ENCODE results near the gene IFNL3.

Gene IFNL3

GRCh38 chr19:39254531-39255345, 9.9 kb upstream of the IFNL3 start:
- H3K9me3 Mint-ChIP-seq, result peaks cover 5% of the 10 kb centered on the region
- no peaks in the 10 kb centered on the region for H3K4me1 Mint-ChIP-seq
- H3K27ac Mint-ChIP-seq, result no peak overlapping the region
- H3K4me3 Mint-ChIP-seq, result no peak overlapping the region
- no peak for TF ChIP-seq CTCF (IDR thresholded peaks at IDR 0.05; ENCODE audit: unreplicated experiment in 3 of 3)
- H3K36me3 Mint-ChIP-seq (ENCODE audit: low read depth), result no peaks in the 10 kb centered on the region
- H3K27me3 Mint-ChIP-seq (ENCODE audit: low read depth), result peaks cover 73% of the 10 kb centered on the region

DNA sequence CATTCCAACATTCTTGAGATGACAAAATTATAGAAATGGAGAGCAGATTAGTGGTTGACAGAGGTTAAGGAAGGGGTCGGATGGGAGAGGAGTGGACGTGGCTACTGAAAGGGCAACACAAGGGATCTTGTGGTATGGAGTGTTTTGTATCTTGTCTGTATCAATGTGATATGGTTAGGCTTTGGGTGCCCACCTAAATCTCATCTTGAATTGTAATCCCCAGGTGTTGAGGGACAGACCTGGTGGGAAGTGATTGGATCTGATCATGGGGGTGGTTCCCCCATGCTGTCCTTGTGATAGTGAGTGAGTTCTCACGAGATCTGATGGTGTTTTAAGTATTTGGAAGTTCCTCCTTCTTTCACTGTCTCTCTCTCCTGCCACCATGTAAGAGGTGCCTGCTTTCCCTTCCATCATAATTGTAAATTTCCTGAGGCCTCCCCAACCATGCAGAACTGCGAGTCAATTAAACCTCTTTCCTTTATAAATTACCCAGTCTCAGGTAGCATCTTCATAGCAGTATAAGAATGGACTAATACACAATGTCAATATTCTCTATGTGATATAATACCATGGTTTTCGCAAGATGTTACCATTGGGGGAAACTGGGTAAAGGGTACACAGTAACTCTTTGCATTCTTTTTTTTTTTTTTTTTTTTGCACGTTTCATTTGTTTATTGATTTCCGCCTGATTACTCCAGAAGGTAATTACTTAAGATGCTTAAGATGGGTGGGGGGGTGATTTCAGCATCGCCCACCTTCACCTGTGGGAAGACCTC, 8.8 kb upstream of the IFNL3 start:
- Mint-ChIP-seq H3K36me3 (ENCODE audit: low read depth) (no peaks in the 10 kb centered on the region), H3K27ac (no peak overlapping the region), H3K4me3 (no peak overlapping the region), H3K4me1 (no peaks in the 10 kb centered on the region), H3K9me3 (peaks cover 5% of the 10 kb centered on the region), H3K27me3 (ENCODE audit: low read depth) (peaks cover 78% of the 10 kb centered on the region)
- TF ChIP-seq CTCF (IDR thresholded peaks at IDR 0.05; ENCODE audit: unreplicated experiment in 3 of 3), result no peak

DNA sequence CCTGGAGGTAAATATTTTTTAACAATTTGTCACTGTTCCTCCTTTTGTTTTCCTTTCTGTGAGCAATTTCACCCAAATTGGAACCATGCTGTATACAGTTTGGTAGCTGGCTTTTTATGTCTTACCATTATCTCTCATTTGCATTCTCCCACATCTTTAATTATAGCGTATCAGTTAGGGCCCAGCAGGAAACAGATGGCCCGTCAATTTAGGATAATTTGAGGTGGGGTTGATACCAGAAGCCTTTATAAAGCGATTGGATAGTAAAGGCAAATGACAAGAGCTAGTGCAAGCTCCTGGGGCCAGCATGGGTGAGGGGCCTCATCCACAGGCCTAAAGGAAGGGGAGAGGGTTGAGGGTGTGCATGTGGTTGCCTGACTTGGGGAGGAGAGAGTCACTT, 7.7 kb upstream of the IFNL3 start:
- H3K4me3 Mint-ChIP-seq, result no peak overlapping the region
- H3K9me3 Mint-ChIP-seq, result peaks cover 5% of the 10 kb centered on the region
- no peak for TF ChIP-seq CTCF (IDR thresholded peaks at IDR 0.05; ENCODE audit: unreplicated experiment in 3 of 3)
- no peaks in the 10 kb centered on the region for H3K36me3 Mint-ChIP-seq (ENCODE audit: low read depth)
- H3K4me1 Mint-ChIP-seq, result no peaks in the 10 kb centered on the region
- no peak overlapping the region for H3K27ac Mint-ChIP-seq
- peaks cover 84% of the 10 kb centered on the region for H3K27me3 Mint-ChIP-seq (ENCODE audit: low read depth)

DNA sequence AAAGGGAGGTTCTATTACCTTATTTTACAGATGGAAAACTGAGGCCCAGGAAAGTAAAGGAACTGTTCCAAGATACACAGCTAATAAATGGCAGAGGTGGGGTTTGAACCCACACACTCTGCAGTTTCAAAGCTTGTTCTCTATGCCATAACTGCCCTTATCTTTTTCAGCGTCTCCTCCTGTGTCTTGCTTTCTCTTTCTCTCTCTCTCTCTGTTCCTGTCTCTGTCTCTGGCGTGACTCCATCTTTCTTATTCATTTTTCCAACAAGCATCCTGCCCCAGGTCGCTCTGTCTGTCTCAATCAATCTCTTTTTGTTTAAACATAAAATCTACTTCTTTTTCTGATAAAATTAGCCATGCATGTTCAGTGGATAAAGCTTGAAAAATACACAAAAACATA, 7.0 kb upstream of the IFNL3 start:
- Mint-ChIP-seq H3K4me3 (no peak overlapping the region), H3K27ac (no peak overlapping the region), H3K4me1 (no peaks in the 10 kb centered on the region), H3K27me3 (ENCODE audit: low read depth) (peaks cover 84% of the 10 kb centered on the region), H3K36me3 (ENCODE audit: low read depth) (no peaks in the 10 kb centered on the region), H3K9me3 (peaks cover 4% of the 10 kb centered on the region)
- TF ChIP-seq CTCF (IDR thresholded peaks at IDR 0.05; ENCODE audit: unreplicated experiment in 3 of 3), result no peak

DNA sequence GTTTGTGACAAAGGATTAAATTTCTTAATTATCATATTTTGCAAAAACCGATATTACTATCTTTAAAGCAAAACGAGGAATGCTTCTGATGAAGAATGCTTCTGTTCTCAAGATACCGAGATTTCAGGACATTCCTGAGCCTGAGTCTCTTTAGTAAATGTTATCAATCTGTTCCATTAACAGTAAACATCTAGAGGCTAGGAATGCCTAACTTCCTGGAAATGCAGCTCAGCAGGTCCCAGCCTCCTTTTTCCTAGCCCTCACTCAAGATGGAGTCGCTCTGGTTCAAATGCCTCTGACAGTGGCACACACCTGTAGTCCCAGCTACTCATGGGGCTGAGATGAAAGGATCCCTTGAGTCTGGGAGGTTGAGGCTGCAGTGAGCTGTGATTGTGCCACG, 6.3 kb upstream of the IFNL3 start:
- no peak for TF ChIP-seq CTCF (IDR thresholded peaks at IDR 0.05; ENCODE audit: unreplicated experiment in 3 of 3)
- Mint-ChIP-seq H3K27ac (no peak overlapping the region), H3K36me3 (ENCODE audit: low read depth) (no peaks in the 10 kb centered on the region), H3K4me3 (no peak overlapping the region), H3K4me1 (no peaks in the 10 kb centered on the region), H3K27me3 (ENCODE audit: low read depth) (peaks cover 80% of the 10 kb centered on the region), H3K9me3 (no peaks in the 10 kb centered on the region)
